B cell (primary cell): ENCODE results near the gene ELK4. TPM values are rescaled to one million over a fixed set of nuclear protein-coding genes. Genes with fewer than 3 reads are reported as not detected.

ENCODE experiments used
- ATAC-seq: fragments of 200-7000 bp; cut with Tn5 transposase; one replicate; pipeline ENCODE4 v1.10.0; 2021; ENCODE audit warnings: low read depth, mild to moderate bottlenecking, moderate number of reproducible peaks, moderate library complexity
- CTCF ChIA-PET: fragments of 350-600 bp; sonication (Branson Sonifier 250); formaldehyde crosslinking; loops from one replicate; lab custom pipeline; 2021; ENCODE audit warnings: antibody characterized with exemption, inconsistent platforms; lab: Charles Lee
- POLR2A ChIA-PET: fragments of 350-600 bp; sonication (Branson Sonifier 250); formaldehyde crosslinking; loops from one replicate; lab custom pipeline; 2021; ENCODE audit warnings: antibody characterized with exemption; lab: Charles Lee
- DNase-seq: peaks from one replicate; pipeline ENCODE4 v3.0.0; 2013
- H2AFZ ChIP-seq: 2 replicates; pipeline ENCODE4 v1.6.1; 2012; ENCODE audit warnings: mild to moderate bottlenecking, low read depth, low read length; ENCODE audit not compliant: insufficient read depth, poor library complexity, severe bottlenecking
- H3K27ac ChIP-seq, 2 donors: 1 replicate in 1 of 2; 2 replicates in 1 of 2; pipeline ENCODE4 v1.5.1; 2012 to 2013; ENCODE audit warnings: low read length in 2 of 2, mild to moderate bottlenecking in 2 of 2, moderate library complexity in 1 of 2
- H3K27me3 ChIP-seq, 4 experiments: fragments of 200-600 bp in 1 of 4; sonication (generic) in 1 of 4; replicated peaks in 1 of 4; 1 replicate in 2 of 4; 2 replicates in 2 of 4; pipeline versions ENCODE4 v1.6.1 to v1.7.0; 2013 to 2016; ENCODE audit warnings: low read length in 3 of 4, mild to moderate bottlenecking in 2 of 4, mixed read lengths in 1 of 4, moderate library complexity in 1 of 4; ENCODE audit not compliant: insufficient read depth in 4 of 4, control insufficient read depth in 3 of 4; ENCODE audit errors: control extremely low read depth in 1 of 4
- H3K36me3 ChIP-seq, 2 experiments: replicated peaks in 1 of 2; 1 replicate in 1 of 2; 2 replicates in 1 of 2; pipeline versions ENCODE4 v1.6.1 to v1.7.1; 2013; ENCODE audit warnings: low read length in 1 of 2; ENCODE audit not compliant: insufficient read depth in 2 of 2, control insufficient read depth in 1 of 2; ENCODE audit errors: control extremely low read depth in 1 of 2, extremely low read depth in 1 of 2
- H3K4me1 ChIP-seq, 2 donors: fragments of 200-600 bp in 1 of 2; sonication (generic) in 1 of 2; 1 replicate in 1 of 2; 2 replicates in 1 of 2; pipeline versions ENCODE4 v1.5.1 to v1.6.1; 2013 to 2017; ENCODE audit warnings: low read length in 2 of 2; ENCODE audit not compliant: control insufficient read depth in 2 of 2, insufficient read depth in 2 of 2
- H3K4me2 ChIP-seq: replicated peaks from 2 replicates; pipeline ENCODE3; 2012; ENCODE audit warnings: mild to moderate bottlenecking, low read depth, low read length; ENCODE audit not compliant: poor library complexity, severe bottlenecking
- H3K4me3 ChIP-seq, 5 experiments: fragments of 200-600 bp in 1 of 5; sonication (generic) in 1 of 5; 1 replicate in 3 of 5; 2 replicates in 2 of 5; pipeline versions ENCODE4 v1.5.1 to v1.7.0; 2011 to 2016; ENCODE audit warnings: low read length in 4 of 5, mild to moderate bottlenecking in 4 of 5, low read depth in 2 of 5, control low read depth in 1 of 5, moderate library complexity in 1 of 5; ENCODE audit not compliant: insufficient read depth in 1 of 5; ENCODE audit errors: control extremely low read depth in 1 of 5, extremely low read depth in 1 of 5
- H3K79me2 ChIP-seq: fragments of 200-600 bp; sonication (generic); one replicate; pipeline ENCODE4 v1.6.0; 2016; ENCODE audit warnings: low read length; ENCODE audit not compliant: control insufficient read depth, insufficient read depth
- H3K9ac ChIP-seq: fragments of 200-600 bp; sonication (generic); 2 replicates; pipeline ENCODE4 v1.6.1; 2017; ENCODE audit warnings: mild to moderate bottlenecking, low read length, moderate library complexity
- H3K9me3 ChIP-seq, 3 donors: one replicate each; pipeline versions ENCODE4 v1.6.1 to v1.7.1; 2013; ENCODE audit warnings: low read length in 2 of 3; ENCODE audit not compliant: control insufficient read depth in 2 of 3, insufficient read depth in 1 of 3; ENCODE audit errors: control extremely low read depth in 1 of 3
- H4K20me1 ChIP-seq: 2 replicates; pipeline ENCODE4 v1.6.0; 2012; ENCODE audit warnings: mild to moderate bottlenecking, low read length; ENCODE audit not compliant: insufficient read depth, control insufficient read depth, poor library complexity, severe bottlenecking
- H3K27ac Mint-ChIP-seq: one replicate; pipeline ENCODE4 v1.8.0; 2021; ENCODE audit warnings: mixed read lengths
- H3K27me3 Mint-ChIP-seq: one replicate; pipeline ENCODE4 v1.8.0; 2021; ENCODE audit warnings: mixed read lengths
- H3K4me1 Mint-ChIP-seq: one replicate; pipeline ENCODE4 v1.8.0; 2021; ENCODE audit warnings: mixed read lengths
- H3K4me3 Mint-ChIP-seq: one replicate; pipeline ENCODE4 v1.8.0; 2021; ENCODE audit warnings: mixed read lengths
- H3K9me3 Mint-ChIP-seq: one replicate; pipeline ENCODE4 v1.8.0; 2022; ENCODE audit warnings: mixed read lengths; ENCODE audit not compliant: insufficient read depth
- EZH2 ChIP-seq: IDR thresholded peaks from 2 replicates; pipeline ENCODE4 v1.6.1; 2012; ENCODE audit warnings: borderline replicate concordance, low read depth, mild to moderate bottlenecking, moderate library complexity, low read length; ENCODE audit not compliant: insufficient read depth, poor library complexity, severe bottlenecking
- WGBS: methylation state at CpG from one replicate; pipeline ENCODE4 v1.1.5; 2013; ENCODE audit warnings: missing lambda C conversion rate; ENCODE audit not compliant: insufficient coverage; 5-methylcytosine and 5-hydroxymethylcytosine counted together
- intact Hi-C: fragments of 100-400 bp; cut with micrococcal nuclease; formaldehyde crosslinking; loops from one replicate; pipeline ENCODE4 v1.10.0; 2022
- polyA plus RNA-seq: library from polyadenylated mRNA; depleted of rRNA; stranded (reverse); fragments of >200 nt; gene quantifications from 2 replicates; pipeline ENCODE4 v1.2.3, GENCODE V29; 2012
- total RNA-seq, 2 donors: library from RNA; stranded (reverse); fragments of 120-200 nt in 1 of 2; gene quantifications; 1 replicate in 1 of 2; 2 replicates in 1 of 2; pipeline versions ENCODE4 v1.2.3 to v1.2.4, GENCODE V29; 2013 to 2022
- TF ChIP-seq, protein P1 (sequence below): fragments of 200-600 bp; IDR thresholded peaks from one replicate; pipeline ENCODE4 v1.8.0; 2022; ENCODE audit warnings: antibody characterized with exemption, mild to moderate bottlenecking

The ELK4 gene
- total and polyA plus RNA-seq, 2 donors (not counting 1 experiment from before 2014, with no cell fraction given), result 11.0 to 151 TPM

DNA sequence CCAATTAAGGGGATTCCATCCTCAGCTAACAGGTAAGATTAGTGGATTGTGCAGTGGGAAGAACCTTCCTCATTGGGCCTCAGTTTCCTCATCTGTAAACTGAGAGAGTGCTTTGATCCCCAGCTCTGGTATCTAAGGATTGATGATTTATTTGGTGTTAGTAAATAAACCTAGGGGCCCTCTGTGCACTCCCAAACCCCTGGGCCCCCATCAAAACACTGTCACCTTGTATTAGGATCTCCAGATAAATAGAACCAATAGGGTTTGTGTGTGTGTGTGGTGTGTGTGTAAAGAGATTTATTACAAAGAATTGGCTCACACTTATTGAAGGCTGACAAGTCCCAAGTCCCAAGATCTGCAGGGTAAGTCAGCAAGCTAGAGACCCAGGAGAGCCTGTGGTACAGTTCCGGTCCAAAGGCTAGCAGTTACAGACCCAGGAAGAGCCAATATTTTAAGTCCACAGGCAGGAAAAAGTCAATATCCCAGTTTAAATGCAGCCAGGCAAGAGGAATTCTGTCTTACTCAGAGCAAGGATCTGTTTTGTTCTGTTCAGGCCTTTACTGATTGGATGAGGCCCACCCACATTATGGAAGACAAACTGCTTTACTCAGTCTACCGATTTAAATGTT lies 11.0 kb upstream of the ELK4 start:
- Mint-ChIP-seq H3K27me3 (no peaks in the 10 kb centered on the region), H3K27ac (no peak overlapping the region), H3K9me3 (no peaks in the 10 kb centered on the region), H3K4me1 (no peaks in the 10 kb centered on the region), H3K4me3 (no peak overlapping the region)
- TF ChIP-seq EZH2, result no peak
- TF ChIP-seq, protein P1, sequence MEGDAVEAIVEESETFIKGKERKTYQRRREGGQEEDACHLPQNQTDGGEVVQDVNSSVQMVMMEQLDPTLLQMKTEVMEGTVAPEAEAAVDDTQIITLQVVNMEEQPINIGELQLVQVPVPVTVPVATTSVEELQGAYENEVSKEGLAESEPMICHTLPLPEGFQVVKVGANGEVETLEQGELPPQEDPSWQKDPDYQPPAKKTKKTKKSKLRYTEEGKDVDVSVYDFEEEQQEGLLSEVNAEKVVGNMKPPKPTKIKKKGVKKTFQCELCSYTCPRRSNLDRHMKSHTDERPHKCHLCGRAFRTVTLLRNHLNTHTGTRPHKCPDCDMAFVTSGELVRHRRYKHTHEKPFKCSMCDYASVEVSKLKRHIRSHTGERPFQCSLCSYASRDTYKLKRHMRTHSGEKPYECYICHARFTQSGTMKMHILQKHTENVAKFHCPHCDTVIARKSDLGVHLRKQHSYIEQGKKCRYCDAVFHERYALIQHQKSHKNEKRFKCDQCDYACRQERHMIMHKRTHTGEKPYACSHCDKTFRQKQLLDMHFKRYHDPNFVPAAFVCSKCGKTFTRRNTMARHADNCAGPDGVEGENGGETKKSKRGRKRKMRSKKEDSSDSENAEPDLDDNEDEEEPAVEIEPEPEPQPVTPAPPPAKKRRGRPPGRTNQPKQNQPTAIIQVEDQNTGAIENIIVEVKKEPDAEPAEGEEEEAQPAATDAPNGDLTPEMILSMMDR, result no peak
- Histone ChIP-seq H3K9ac (no peak overlapping the region), H3K27me3 (no peaks in the 10 kb centered on the region), H3K4me1 (no peaks in the 10 kb centered on the region), H3K36me3 (no peaks in the 10 kb centered on the region), H3K9me3 (no peaks in the 10 kb centered on the region), H3K79me2 (no peaks in the 10 kb centered on the region), H4K20me1 (no peaks in the 10 kb centered on the region), H3K4me3 (no peak overlapping the region), H3K27ac (no peak overlapping the region), H2AFZ (no peak overlapping the region), H3K4me2 (no peak overlapping the region)
- ChIA-PET CTCF (interaction anchor here (0.7 to 5.5 kb wide), 6 partner anchors 10 to 1202 kb away, joined by 3 to 36 read pairs (median 4); no protein-coding TSS in a partner anchor), POLR2A (no interaction called here)
- WGBS, result 100% methylated on average over 1 of the region's 2 CpGs
- intact Hi-C loops, result no loop called here
- ATAC-seq (no peak), DNase-seq (no peak)

DNA sequence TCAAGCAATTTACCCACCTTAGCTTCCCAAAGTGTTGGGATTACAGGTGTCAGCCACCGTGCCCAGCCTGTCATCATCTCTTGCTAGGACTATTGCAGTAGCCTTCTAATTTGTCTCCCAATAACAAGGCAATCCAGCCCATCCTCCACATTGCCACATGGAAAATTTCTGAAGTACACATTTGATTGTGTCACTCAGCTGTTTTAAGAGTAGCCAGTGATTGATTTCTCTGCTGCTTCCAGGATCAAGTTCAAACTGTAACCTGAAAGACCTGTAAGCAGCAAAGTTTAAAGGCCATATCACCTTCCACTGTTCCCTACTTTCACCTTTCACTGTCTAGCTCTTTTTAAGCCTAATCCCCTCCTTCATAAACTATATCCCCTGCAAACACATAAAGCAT lies 7.8 kb upstream of the ELK4 start:
- no peaks in the 10 kb centered on the region for H3K9me3 Mint-ChIP-seq
- WGBS, result no CpG with 5 or more reads among the region's 1 CpG
- H2AFZ ChIP-seq, result no peak overlapping the region
- no peaks in the 10 kb centered on the region for H3K36me3 ChIP-seq
- no peaks in the 10 kb centered on the region for H3K4me1 ChIP-seq
- POLR2A ChIA-PET, result interaction anchor here (0.7 kb wide), 1 partner anchor 41 kb away, joined by 4 read pairs; the partner anchor contains the start of gene SLC45A3
- no peak overlapping the region for H3K27ac Mint-ChIP-seq
- TF ChIP-seq EZH2, result no peak
- TF ChIP-seq, protein P1, result no peak
- ATAC-seq, result no peak
- no peak overlapping the region for H3K4me3 ChIP-seq
- H3K79me2 ChIP-seq, result no peaks in the 10 kb centered on the region
- no peaks in the 10 kb centered on the region for H3K27me3 Mint-ChIP-seq
- H4K20me1 ChIP-seq, result no peaks in the 10 kb centered on the region
- no peak for DNase-seq
- H3K27ac ChIP-seq, result no peak overlapping the region
- CTCF ChIA-PET, result interaction anchor here (1.0 to 1.3 kb wide), 2 partner anchors 18 to 47 kb away, joined by 3 to 4 read pairs; no protein-coding TSS in a partner anchor
- no peak overlapping the region for H3K4me2 ChIP-seq
- intact Hi-C loops, result loop anchor here (10.0 kb wide), 1 partner anchor 325 kb away; no protein-coding TSS in a partner anchor
- H3K27me3 ChIP-seq, result no peaks in the 10 kb centered on the region
- H3K9ac ChIP-seq, result no peak overlapping the region
- H3K4me3 Mint-ChIP-seq, result no peak overlapping the region
- no peaks in the 10 kb centered on the region for H3K4me1 Mint-ChIP-seq
- no peaks in the 10 kb centered on the region for H3K9me3 ChIP-seq
